Body of pancreas (tissue), 4 donors: Measurements from ENCODE around the gene CYP4F11. TPM values are rescaled to one million over a fixed set of nuclear protein-coding genes. Genes with fewer than 3 reads are reported as not detected.
"Not testable (repeated sequence)": the region's sequence is repeated elsewhere in the genome, so short reads cannot be mapped to it uniquely, and the experiment has no call there.

Source experiments
- ATAC-seq: fragments of 150-250 bp; one replicate; pipeline ENCODE4 v1.9.1; 2016
- DNase-seq, 4 donors: peaks; one replicate each; pipeline ENCODE4 v3.0.0-alpha.2; 2019
- H3K27ac ChIP-seq, 4 donors: fragments of 200-600 bp; sonication (generic); 1 replicate in 3 of 4; 2 replicates in 1 of 4; pipeline versions ENCODE4 v1.5.1 to v1.6.1; 2016 to 2019; ENCODE audit warnings: mild to moderate bottlenecking in 1 of 4, mixed read lengths in 1 of 4, moderate library complexity in 1 of 4
- H3K27me3 ChIP-seq, 2 donors: fragments of 200-600 bp; sonication (generic); one replicate each; pipeline ENCODE4 v1.6.0; 2016; ENCODE audit warnings: mild to moderate bottlenecking in 1 of 2
- H3K36me3 ChIP-seq, 2 donors: fragments of 200-600 bp; sonication (generic); replicated peaks in 1 of 2; 2 replicates each; pipeline ENCODE4 v1.5.1; 2016; ENCODE audit warnings: low read depth in 2 of 2; ENCODE audit not compliant: insufficient read depth in 1 of 2
- H3K4me1 ChIP-seq: fragments of 200-600 bp; sonication (generic); one replicate; pipeline ENCODE4 v1.6.0; 2016
- H3K4me3 ChIP-seq, 2 donors: fragments of 200-600 bp; sonication (generic); 1 replicate in 1 of 2; 2 replicates in 1 of 2; pipeline ENCODE4 v1.5.1; 2016 to 2019
- H3K9me3 ChIP-seq, 3 donors: fragments of 200-600 bp; sonication (generic); 1 replicate in 2 of 3; 2 replicates in 1 of 3; pipeline ENCODE4 v1.5.1; 2016
- CTCF ChIP-seq, 7 experiments: fragments of 450-650 bp in 4 of 7; fragments of 200-600 bp in 3 of 7; sonication (generic) in 3 of 7; IDR thresholded peaks; one replicate each; pipeline ENCODE4 v1.5.1; 2016 to 2019; ENCODE audit warnings: antibody characterized with exemption in 7 of 7
- POLR2A ChIP-seq, 3 donors: fragments of 450-650 bp; IDR thresholded peaks; one replicate each; pipeline ENCODE4 v1.6.1; 2016; ENCODE audit warnings: antibody characterized with exemption in 3 of 3, mild to moderate bottlenecking in 2 of 3
- WGBS, 2 donors: methylation state at CpG; one replicate each; pipeline ENCODE4 v1.1.5; 2017; 5-methylcytosine and 5-hydroxymethylcytosine counted together
- intact Hi-C: fragments of 100-400 bp; cut with DNase I; formaldehyde crosslinking; loops from one replicate; pipeline ENCODE4 v1.15.1; 2023
- total RNA-seq, 2 donors: library from RNA; depleted of rRNA; stranded (reverse); fragments of >200 nt; gene quantifications; one replicate each; pipeline ENCODE4 v1.1.0, GENCODE V29; 2016

Gene CYP4F11
- total RNA-seq, 2 donors from 2014 or later, result 3.9 TPM; not detected in 1

GRCh38 chr19:15900504-15900903, 33.8 kb downstream of the CYP4F11 start:
- no peak for DNase-seq
- 65 to 71% methylated on average over 11 of the region's 11 CpGs for WGBS, 2 donors
- no peak for ATAC-seq
- H3K27ac ChIP-seq, result no peak overlapping the region
- TF ChIP-seq POLR2A (IDR thresholded peaks at IDR 0.05) (no peak), CTCF (IDR thresholded peaks at IDR 0.05) (no peak)
- intact Hi-C loops, result no loop called here
- peaks cover 0 to 3% of the 10 kb centered on the region in 2 donors for H3K27me3 ChIP-seq
- H3K36me3 ChIP-seq, result no peaks in the 10 kb centered on the region
- H3K4me1 ChIP-seq, result no peaks in the 10 kb centered on the region
- no peak overlapping the region for H3K4me3 ChIP-seq
- H3K9me3 ChIP-seq, result no peaks in the 10 kb centered on the region

GRCh38 chr19:15900032-15900431, 34.3 kb downstream of the CYP4F11 start:
- TF ChIP-seq POLR2A (IDR thresholded peaks at IDR 0.05), result peak in 1 of 3 donors; percentile 31
- H3K4me1 ChIP-seq, H3K4me3 ChIP-seq, intact Hi-C loops, H3K27ac ChIP-seq, H3K36me3 ChIP-seq, H3K9me3 ChIP-seq, ATAC-seq, H3K27me3 ChIP-seq: not testable (repeated sequence)
- WGBS, 2 donors, result 21 to 22% methylated on average over 6 to 15 of the region's 15 CpGs
- peak in 1 of 4 donors; percentile 13 for DNase-seq

- H3K4me3 ChIP-seq, H3K27ac ChIP-seq, ATAC-seq, intact Hi-C loops, H3K36me3 ChIP-seq, H3K9me3 ChIP-seq, H3K27me3 ChIP-seq, DNase-seq, H3K4me1 ChIP-seq: not testable (repeated sequence)
- WGBS, 2 donors, result 17 to 20% methylated on average over 14 to 30 of the region's 30 CpGs
These were observed 34.8 kb downstream of the CYP4F11 start for GRCh38 chr19:15899561-15899960.

- Histone ChIP-seq H3K27ac (no peak within 1 kb of the TSS), H3K4me3 (no peak within 1 kb of the TSS), H3K27me3 (peaks cover 0 to 3% of the 10 kb centered on the region in 2 donors), H3K4me1 (no peaks in the 10 kb centered on the region), H3K36me3 (no peaks in the 10 kb centered on the region), H3K9me3 (no peaks in the 10 kb centered on the region)
- WGBS, 2 donors, result 69 to 74% methylated on average over 2 to 3 of the region's 3 CpGs
- DNase-seq (no peak), ATAC-seq (no peak)
- intact Hi-C loops, result no loop called here
- TF ChIP-seq POLR2A (IDR thresholded peaks at IDR 0.05) (no peak), CTCF (IDR thresholded peaks at IDR 0.05) (no peak)
These were observed 36.5 kb downstream of the CYP4F11 start, which contains the start of gene CYP4F2 for GRCh38 chr19:15897738-15898276. TSS of gene CYP4F2 (minus strand) at chr19:15898074. CDS start at chr19:15897611, 463 bp downstream.

GRCh38 chr19:15897026-15897737, 37.1 kb downstream of the CYP4F11 start:
- Histone ChIP-seq H3K4me3 (no peak overlapping the region), H3K36me3 (no peaks in the 10 kb centered on the region), H3K4me1 (no peaks in the 10 kb centered on the region), H3K27ac (no peak overlapping the region), H3K27me3 (peaks cover 0 to 3% of the 10 kb centered on the region in 2 donors), H3K9me3 (no peaks in the 10 kb centered on the region)
- TF ChIP-seq CTCF (IDR thresholded peaks at IDR 0.05), result no peak
- TF ChIP-seq POLR2A (IDR thresholded peaks at IDR 0.05), result no peak
- intact Hi-C loops, result no loop called here
- WGBS, 2 donors, result 87 to 88% methylated on average over 15 to 16 of the region's 16 CpGs
- DNase-seq (no peak), ATAC-seq (no peak)
